ENCODE results near the gene KIAA1958. TPM values are rescaled to one million over a fixed set of nuclear protein-coding genes. Genes with fewer than 3 reads are reported as not detected.

KIAA1958 gene
- total RNA-seq, 2 experiments from 2014 or later = 5.6 to 6.8 TPM

DNA sequence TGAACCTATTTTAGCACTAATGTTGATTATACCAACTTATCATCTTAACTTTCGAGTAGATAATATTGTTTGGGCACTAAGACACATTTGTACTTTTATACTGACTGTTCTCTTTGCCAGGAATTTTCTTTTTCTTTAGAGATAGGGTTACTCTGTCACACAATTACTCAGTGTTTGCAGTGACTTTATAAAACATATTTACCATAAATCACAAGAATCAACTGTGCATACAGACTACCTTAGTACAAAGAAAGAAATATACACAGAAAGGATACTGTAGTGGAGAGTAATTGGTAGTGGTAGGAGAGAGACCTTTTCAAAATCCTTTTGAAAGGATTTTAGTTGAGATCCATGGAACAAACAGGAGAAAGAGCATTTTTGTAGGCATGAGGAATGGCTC lies 40.3 kb downstream of the KIAA1958 start:
- no peaks in the 10 kb centered on the region for H3K27me3 ChIP-seq (ENCODE audit: control insufficient read depth in 1 of 2, insufficient read depth in 2 of 2, low read length in 2 of 2)
- intact Hi-C loops (cut with DNase I, micrococcal nuclease) = no loop called here

DNA sequence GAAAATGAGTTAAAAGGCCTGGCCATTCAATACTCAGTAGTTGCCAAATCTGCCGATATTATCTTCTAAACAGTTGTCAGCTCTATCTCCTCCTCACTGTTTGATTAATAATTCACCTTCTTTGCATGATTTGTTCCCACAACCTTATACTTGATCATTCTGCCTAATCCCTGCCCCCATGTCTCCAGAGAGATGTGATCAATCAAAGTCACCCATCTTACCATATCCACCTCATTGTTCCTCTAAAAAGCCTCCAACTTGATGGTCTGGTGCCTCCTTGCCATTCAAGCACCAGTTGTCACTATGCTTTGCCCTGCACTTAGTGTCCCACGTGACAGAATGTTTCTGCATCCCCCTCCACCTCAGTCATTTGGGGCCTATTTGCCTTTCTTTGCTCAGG lies 41.3 kb downstream of the KIAA1958 start:
- Histone ChIP-seq H3K36me3 (ENCODE audit: insufficient read depth, low read length) (no peaks in the 10 kb centered on the region), H3K9me3 (ENCODE audit: control insufficient read depth in 1 of 2, insufficient read depth in 1 of 2, low read length in 2 of 2) (no peaks in the 10 kb centered on the region), H3K4me3 (ENCODE audit: low read length) (no peak overlapping the region), H3K27me3 (ENCODE audit: control insufficient read depth in 1 of 2, insufficient read depth in 2 of 2, low read length in 2 of 2) (no peaks in the 10 kb centered on the region), H3K4me1 (ENCODE audit: insufficient read depth, low read length) (no peaks in the 10 kb centered on the region), H3K27ac (ENCODE audit: low read depth in 1 of 2, low read length in 2 of 2) (no peak overlapping the region)
- TF ChIP-seq, protein P1, sequence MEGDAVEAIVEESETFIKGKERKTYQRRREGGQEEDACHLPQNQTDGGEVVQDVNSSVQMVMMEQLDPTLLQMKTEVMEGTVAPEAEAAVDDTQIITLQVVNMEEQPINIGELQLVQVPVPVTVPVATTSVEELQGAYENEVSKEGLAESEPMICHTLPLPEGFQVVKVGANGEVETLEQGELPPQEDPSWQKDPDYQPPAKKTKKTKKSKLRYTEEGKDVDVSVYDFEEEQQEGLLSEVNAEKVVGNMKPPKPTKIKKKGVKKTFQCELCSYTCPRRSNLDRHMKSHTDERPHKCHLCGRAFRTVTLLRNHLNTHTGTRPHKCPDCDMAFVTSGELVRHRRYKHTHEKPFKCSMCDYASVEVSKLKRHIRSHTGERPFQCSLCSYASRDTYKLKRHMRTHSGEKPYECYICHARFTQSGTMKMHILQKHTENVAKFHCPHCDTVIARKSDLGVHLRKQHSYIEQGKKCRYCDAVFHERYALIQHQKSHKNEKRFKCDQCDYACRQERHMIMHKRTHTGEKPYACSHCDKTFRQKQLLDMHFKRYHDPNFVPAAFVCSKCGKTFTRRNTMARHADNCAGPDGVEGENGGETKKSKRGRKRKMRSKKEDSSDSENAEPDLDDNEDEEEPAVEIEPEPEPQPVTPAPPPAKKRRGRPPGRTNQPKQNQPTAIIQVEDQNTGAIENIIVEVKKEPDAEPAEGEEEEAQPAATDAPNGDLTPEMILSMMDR (IDR thresholded peaks at IDR 0.05) = no peak
- Mint-ChIP-seq H3K4me3 (no peak overlapping the region), H3K9me3 (no peaks in the 10 kb centered on the region), H3K27ac (no peak overlapping the region), H3K4me1 (ENCODE audit: low read depth) (peaks cover 6% of the 10 kb centered on the region), H3K36me3 (ENCODE audit: low read depth) (no peaks in the 10 kb centered on the region), H3K27me3 (no peaks in the 10 kb centered on the region)
- ATAC-seq (ENCODE audit: poor library complexity) = no peak
- intact Hi-C loops (cut with DNase I, micrococcal nuclease) = no loop called here
- CTCF ChIA-PET = no interaction called here
- no peak for DNase-seq
- POLR2A ChIA-PET = interaction anchor here (0.6 kb wide), 1 partner anchor 12 kb away, joined by 3 read pairs; no protein-coding TSS in a partner anchor

More for the DNA sequence above, 40.3 kb downstream of the KIAA1958 start:
- Mint-ChIP-seq H3K4me3 (no peak overlapping the region), H3K36me3 (ENCODE audit: low read depth) (no peaks in the 10 kb centered on the region), H3K27me3 (no peaks in the 10 kb centered on the region), H3K27ac (no peak overlapping the region), H3K4me1 (ENCODE audit: low read depth) (peaks cover 3% of the 10 kb centered on the region), H3K9me3 (no peaks in the 10 kb centered on the region)
- H3K9me3 ChIP-seq (ENCODE audit: control insufficient read depth in 1 of 2, insufficient read depth in 1 of 2, low read length in 2 of 2) = no peaks in the 10 kb centered on the region
- H3K4me1 ChIP-seq (ENCODE audit: insufficient read depth, low read length) = no peaks in the 10 kb centered on the region
- H3K27ac ChIP-seq (ENCODE audit: low read depth in 1 of 2, low read length in 2 of 2) = no peak overlapping the region
- H3K36me3 ChIP-seq (ENCODE audit: insufficient read depth, low read length) = no peaks in the 10 kb centered on the region
- no peak overlapping the region for H3K4me3 ChIP-seq (ENCODE audit: low read length)
- TF ChIP-seq, protein P1 (IDR thresholded peaks at IDR 0.05) = no peak
- POLR2A ChIA-PET = no interaction called here
- ATAC-seq (ENCODE audit: poor library complexity) (no peak), DNase-seq (no peak)
- CTCF ChIA-PET = no interaction called here

DNA sequence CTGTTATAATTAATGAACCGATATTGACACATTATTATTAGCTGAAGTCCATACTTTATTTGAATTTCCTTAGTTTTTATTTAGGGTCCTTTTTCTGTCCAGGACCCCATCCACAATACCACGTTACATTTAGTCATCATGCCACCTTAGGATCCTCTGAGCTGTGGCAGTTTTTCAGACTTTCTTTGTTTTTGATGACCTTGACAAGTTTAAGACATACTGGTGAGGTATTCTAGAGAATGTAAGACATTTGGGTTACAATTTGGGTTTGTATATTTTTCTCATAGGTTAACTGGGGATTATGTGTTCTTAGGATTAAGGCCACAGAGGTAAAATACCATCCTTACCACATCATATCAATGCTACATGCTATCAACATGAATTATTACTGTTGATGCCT lies 42.7 kb downstream of the KIAA1958 start:
- Histone ChIP-seq H3K9me3 (ENCODE audit: control insufficient read depth in 1 of 2, insufficient read depth in 1 of 2, low read length in 2 of 2) (no peaks in the 10 kb centered on the region), H3K27ac (ENCODE audit: low read depth in 1 of 2, low read length in 2 of 2) (no peak overlapping the region), H3K4me3 (ENCODE audit: low read length) (no peak overlapping the region), H3K4me1 (ENCODE audit: insufficient read depth, low read length) (no peaks in the 10 kb centered on the region), H3K36me3 (ENCODE audit: insufficient read depth, low read length) (no peaks in the 10 kb centered on the region), H3K27me3 (ENCODE audit: control insufficient read depth in 1 of 2, insufficient read depth in 2 of 2, low read length in 2 of 2) (no peaks in the 10 kb centered on the region)
- no peaks in the 10 kb centered on the region for H3K36me3 Mint-ChIP-seq (ENCODE audit: low read depth)
- peaks cover 6% of the 10 kb centered on the region for H3K4me1 Mint-ChIP-seq (ENCODE audit: low read depth)
- ChIA-PET POLR2A (no interaction called here), CTCF (no interaction called here)
- H3K27ac Mint-ChIP-seq = no peak overlapping the region
- H3K27me3 Mint-ChIP-seq = no peaks in the 10 kb centered on the region
- TF ChIP-seq, protein P1 (IDR thresholded peaks at IDR 0.05) = no peak
- DNase-seq (no peak), ATAC-seq (ENCODE audit: poor library complexity) (no peak)
- intact Hi-C loops (cut with DNase I, micrococcal nuclease) = no loop called here
- no peak overlapping the region for H3K4me3 Mint-ChIP-seq
- peaks cover 3% of the 10 kb centered on the region for H3K9me3 Mint-ChIP-seq

All from CD4-positive, alpha-beta T cell (primary cell).